GM21825 (cell line): ENCODE results near the gene LOXL1.
A peak's percentile ranks its signal among the peaks of the same experiment; 100 is the strongest.
"Not testable (repeated sequence)": the region's sequence is repeated elsewhere in the genome, so short reads cannot be mapped to it uniquely, and the experiment has no call there.

Source experiments
- ATAC-seq: cut with Tn5 transposase; IDR thresholded peaks from one replicate; pipeline ENCODE4 v1.9.1; 2021; ENCODE audit warnings: mild to moderate bottlenecking, moderate library complexity; ENCODE audit not compliant: unreplicated experiment

Gene LOXL1

DNA sequence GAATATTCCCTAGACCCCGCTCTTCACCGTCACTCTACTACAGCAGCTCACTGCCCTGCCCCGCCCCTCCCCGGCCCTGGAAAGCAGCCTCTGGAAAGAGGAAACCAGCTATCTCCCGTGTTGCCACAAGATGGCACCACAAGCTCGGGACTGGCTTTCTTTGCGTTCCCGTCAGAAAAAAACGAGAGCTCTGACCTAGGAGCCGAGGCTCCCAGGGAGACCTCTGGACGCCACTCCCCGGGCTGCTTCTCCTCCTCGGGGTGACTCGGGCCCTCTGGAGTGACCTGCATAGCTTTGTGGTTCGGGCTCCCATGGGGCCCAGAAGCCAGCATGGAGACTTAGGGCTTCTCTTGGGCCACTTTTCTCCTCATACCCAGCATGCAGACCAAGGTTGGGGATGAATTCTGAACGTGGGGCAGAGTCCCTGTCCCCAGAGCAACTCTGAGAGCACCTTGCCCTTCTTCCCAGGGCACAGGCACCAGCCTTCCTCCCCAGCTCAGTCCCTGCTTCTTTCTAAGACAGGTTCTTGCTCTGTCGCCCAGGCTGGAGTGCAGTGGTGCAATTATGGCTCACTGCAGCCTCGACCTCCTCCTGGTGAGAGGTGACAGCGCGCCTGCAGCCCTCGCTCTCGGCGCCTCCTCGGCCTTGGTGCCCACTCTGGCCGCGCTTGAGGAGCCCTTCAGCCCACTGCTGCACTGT, 46.9 kb downstream of the LOXL1 start:
- peak; percentile 61 for ATAC-seq

DNA sequence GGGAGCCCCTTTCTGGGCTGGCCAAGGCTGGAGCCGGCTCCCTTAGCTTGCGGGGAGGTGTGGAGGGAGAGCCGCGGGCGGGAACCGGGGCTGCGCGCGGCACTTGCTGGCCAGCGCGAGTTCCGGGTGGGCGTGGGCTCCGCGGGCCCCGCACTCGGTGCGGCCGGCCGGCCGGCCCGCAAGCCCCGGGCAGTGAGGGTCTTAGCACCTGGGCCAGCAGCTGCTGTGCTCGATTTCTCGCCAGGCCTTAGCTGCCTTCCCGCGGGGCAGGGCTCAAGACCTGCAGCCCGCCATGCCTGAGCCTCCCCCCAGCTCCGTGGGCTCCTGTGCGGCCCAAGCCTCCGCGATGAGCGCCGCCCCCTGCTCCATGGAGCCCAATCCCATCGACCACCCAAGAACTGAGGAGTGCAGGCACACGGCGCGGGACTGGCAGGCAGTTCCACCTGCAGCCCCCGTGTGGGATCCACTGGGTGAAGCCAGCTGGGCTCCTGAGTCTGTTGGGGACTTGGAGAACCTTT, 47.5 kb downstream of the LOXL1 start:
- ATAC-seq = not testable (repeated sequence)

DNA sequence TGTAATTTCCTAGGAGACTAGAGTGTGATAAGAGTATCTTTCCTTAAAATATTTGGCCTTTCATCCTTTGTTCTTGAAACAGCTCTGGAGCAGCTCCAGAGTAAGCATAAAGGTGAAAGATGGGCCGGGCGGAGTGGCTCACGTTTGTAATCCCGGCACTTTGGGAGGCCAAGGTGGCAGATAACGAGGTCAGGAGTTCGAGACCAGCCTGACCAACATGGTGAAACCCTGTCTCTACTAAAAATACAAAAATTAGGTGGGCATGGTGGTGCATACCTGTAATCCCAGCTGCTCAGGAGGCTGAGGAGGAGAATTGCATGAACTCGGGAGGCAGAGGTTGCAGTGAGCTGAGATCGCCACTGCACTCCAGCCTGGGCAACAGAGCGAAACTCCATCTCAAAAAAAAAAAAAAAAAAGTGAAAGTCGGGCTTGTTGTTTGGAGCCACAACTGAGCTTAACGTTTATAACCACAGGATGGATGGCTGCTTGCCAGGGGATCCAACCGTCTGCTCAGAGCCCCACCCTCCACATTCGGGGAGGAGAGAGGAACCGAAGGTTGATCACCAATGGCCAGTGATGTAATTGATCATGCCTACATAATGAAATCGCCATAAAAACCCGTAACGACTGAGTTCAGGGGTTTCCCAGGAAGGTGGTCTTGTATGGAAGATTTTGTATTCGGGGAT, 49.3 kb downstream of the LOXL1 start:
- ATAC-seq = not testable (repeated sequence)

DNA sequence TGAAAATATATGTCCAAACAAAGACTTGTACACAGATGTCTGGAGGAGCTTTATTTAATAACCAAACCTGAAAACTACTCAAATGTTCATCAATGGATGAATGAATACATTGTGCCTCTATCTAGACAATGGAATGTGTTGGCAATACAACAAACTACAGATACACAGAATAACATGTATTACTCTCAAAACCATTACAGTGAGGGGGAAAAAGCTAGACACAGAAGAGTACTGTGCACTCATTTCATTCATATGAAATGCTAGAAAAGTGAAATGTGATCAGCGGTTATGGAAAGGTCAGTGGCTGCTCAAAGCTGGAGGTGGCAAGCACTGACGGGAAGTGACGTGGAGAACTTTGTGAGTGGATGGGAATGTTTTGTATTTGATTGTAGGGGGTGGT, 52.6 kb downstream of the LOXL1 start:
- no peak for ATAC-seq

DNA sequence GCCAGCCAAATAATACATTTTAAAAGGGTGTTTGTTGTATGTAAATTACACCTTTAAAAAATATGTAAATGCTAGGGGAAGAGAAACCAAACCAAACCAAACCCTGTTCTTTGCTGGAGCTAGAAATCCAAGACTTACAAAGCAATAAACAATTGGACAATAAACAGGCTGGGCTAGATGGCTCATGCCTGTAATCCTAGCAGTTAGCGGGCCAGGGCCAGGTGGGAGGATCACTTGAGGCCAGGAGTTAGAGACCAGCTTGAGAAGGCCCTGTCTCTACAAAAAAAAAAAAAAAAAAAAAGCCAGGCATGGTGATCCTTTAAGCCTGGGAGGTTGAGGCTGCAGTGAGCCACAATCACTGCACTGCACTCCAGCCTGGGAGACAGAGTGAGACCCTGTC, 53.4 kb downstream of the LOXL1 start:
- ATAC-seq = no peak

DNA sequence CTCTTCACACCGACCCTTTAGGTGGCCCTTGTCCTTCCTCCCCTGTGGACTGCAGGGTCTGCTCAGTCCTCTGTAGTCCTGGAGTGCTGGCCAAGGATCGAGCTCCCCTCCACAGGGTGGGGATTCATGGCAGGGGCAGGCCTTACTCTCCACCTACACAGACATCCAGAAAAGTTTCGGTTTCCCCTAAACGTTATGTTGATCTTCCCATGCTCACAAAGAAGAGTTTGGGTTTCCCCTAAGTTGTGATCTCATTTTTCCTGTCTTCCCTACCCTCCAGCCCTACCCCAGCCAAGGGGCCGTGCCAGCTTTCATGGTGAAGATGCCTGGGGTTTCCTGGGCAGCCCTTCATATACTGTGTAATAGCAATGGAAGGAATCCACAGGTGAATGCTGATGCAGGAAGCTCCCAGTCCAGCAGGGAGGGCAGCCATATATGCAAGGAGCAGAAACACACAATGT, 55.5 kb downstream of the LOXL1 start:
- ATAC-seq = no peak

DNA sequence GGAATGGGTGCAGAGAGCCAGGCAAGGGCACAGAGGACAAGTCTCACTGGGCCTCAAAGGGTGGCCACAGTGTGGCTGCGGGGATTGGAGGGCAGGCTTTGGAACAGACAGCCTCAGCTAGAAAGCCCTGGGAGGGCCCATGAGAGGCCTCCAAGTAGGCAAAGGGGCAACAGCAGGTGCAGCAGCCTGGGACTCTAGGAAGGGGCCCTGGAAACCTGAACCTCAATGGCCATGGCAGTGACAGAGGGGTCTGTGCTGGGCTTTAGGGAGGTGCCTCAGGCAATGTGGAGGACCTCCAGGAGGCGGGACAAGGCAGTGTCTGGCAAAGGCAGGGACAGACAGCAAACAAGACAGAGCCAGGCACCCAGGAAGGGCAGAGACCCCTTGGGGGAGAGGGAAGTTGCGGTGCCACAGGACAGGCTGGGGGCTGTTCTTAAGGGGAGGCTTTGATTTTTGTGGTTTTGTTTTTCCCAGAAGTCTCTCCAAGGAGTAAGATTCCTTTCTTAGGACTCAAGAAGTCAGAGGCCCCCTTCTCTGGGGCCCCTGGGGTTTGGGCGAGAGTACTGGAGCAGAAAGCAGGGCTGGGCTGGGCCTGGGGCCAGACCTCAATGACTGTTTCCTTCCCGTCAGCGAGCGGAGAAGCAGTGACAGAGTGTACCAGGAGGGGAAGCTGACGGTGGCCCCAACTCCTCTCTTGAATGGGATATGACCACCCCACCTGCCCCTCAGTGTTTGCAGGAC, 56.1 kb downstream of the LOXL1 start:
- no peak for ATAC-seq

DNA sequence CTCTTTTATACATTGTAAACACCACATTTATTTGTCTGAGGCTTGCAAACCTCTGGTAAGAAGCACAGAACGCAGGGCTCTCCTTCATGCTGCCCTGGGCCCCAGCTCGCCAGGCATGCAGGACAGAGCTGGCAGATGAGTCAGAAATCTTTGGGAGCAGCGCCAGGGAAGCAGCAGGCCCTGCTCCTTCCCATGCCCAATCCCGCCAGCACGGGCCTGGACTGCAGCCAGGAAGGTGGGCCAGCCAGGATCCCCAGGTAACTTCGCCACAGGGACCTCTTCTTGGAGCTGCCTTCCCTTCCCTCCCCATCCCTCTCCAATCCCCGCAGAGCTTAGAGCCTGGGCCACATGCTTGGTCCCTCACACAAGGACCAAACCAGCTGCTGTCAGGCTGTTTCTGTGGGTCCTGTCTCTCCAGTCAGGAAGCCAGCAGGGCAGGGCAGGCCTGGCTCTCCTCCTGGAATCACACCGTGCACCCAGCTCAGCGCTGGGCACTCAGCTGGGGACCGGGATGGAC, 57.0 kb downstream of the LOXL1 start:
- no peak for ATAC-seq

DNA sequence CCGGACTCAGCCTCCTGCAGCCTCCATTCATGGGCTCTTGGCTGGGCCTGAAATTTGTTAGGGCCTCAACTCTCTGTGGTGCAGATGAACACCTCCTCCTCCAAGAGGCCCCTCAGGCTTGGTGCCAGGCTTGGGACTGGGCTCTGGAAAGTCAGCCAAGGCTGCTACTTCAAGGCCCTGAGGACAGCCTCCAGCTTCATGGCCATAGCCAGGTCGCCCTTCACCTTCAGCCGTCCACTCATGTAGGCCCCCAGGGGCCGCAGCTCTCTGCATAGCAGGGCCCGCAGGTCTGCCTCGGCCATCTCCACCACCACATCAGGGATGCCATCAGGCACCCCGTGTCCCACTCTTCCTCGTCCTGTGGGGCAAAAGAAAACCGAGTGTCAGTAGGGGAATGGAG, 57.5 kb downstream of the LOXL1 start:
- ATAC-seq = no peak

DNA sequence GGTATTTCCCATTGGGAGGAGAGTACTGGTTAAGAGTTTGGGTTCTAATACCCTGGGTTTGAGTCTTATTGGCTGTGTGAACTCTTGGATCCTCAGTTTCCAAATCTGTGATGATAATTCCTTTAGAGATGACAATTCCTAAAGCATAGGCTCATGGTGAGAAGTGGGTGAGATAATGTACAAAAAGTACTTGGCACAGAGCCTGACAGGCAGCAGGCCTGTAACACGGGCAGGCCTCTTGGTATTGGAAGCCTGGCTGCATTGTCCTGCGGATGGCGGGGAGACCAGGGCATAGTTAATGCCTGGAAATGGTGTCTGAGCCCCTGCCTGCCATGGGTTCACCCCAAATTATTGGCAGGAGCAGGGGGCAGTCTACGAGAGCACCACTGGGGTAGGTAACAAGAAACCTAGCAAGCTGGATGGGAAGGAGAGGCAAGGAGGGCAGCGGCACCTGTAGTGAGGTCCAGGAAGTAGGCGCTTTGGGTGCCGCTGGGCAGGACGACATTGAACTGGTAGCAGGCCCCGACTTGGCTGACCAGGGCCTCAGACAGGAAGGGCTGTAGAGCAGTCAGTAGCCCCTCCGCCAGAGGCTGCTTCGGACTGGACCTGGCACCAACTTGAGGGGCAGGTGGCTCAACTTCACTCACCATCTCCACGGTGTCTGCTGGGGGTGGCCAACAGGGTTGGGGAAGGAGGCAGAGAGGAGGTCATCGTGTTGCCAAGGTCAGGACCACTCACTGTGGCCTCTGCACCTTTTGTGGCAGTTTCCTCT, 58.1 kb downstream of the LOXL1 start:
- ATAC-seq = no peak

DNA sequence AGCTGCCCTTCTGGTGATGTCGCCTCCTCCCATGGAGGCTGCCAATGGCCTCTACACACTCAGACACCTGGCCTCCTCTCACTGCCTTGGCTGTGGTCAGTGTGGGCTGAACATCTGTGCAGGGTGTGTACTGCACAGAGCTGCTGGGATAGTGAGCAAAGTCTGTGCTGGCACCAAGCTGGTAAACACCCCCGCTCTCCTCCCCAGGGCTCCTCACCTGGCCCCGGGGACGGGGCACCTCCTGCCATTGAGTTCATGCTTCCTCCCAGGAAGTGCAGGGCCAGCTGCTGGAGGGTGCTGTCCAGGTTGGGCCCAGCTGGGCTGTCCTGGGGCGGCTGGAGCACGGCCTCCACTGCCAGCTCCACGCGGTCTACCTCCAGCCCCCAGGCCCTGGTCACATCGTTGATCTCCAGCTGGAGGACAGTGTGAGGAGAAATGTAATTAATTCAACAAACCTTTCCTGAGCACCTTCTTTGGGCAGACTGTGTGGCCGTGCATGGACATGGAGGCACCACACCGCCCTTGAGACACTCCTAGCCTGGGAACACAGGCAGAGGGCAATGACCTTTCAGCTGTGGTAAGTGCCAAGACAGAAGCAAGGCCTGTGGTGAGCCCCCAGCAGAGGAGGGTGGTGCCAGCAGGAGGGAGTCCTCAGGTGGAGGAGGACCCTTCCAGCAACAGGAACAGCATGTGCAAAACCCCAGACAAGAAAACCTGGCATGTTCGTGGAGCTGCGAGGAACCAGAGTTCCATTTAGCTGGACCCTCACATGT, 59.0 kb downstream of the LOXL1 start:
- no peak for ATAC-seq

DNA sequence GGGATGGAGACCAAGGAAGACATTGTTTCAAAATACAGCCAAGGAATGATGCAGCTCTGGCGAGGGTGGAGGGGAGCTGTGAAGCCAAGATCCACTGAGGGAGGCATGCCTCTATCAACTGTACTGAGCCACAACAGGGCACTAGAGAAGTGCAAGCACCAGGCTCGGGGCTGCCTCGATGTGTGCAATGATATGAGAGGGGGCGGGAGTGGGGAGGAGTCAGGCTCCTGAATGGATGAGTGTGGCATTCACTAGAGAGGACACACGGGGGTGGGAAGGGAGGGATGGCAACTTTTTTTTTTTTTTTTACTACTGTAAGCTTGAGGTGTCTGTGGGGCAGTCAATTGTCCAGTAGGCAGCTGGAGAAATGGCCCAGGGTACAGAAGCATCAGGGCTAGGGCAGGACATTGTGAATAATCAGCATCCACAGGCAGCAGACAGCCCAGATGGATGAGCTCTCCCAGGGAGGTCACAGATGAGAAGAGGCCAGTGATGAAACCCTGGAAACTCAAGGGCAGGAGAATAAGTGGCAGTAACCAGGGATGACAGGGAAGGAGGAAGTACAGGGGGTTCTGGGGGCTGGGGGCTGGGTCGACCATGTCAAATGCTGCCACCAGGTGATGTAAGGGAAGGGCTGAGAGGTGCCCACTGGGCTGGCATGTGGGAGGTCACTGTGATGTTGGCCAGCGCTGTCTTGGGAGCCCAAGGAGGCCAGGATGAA, 60.0 kb downstream of the LOXL1 start:
- ATAC-seq = no peak

DNA sequence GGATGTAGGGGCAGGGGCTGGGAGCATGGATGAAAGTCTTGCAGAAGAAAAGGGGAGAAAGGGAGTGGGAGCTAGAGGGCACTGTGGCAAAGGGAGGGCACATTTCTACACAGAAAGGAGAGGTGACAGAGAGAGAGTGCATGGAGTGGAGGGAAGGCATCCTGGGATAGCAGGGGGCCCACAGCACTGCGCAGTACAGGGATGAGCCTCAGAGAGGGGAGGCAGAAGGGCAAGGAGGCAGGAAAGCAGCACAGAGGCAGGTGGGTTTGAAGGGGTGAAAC, 60.5 kb downstream of the LOXL1 start:
- no peak for ATAC-seq

DNA sequence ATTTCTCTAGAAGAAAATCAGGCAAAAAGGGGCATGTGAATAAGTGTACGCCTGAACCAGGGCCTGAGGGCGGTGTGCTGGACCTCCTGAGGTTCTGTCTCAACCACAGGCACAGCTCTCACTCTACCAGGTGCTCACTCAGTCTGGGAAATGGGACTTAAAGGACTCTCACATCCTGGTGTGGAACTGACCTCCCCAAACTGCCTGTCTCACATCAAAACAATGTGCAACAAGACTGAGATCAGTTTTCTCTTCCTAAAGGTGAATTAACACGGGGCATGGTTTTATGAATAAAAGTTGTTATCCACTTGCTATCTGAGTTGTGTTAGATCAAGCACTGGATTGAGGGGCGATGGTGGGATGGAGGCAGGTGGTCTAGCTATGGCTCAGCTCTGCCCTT, 61.0 kb downstream of the LOXL1 start:
- no peak for ATAC-seq

DNA sequence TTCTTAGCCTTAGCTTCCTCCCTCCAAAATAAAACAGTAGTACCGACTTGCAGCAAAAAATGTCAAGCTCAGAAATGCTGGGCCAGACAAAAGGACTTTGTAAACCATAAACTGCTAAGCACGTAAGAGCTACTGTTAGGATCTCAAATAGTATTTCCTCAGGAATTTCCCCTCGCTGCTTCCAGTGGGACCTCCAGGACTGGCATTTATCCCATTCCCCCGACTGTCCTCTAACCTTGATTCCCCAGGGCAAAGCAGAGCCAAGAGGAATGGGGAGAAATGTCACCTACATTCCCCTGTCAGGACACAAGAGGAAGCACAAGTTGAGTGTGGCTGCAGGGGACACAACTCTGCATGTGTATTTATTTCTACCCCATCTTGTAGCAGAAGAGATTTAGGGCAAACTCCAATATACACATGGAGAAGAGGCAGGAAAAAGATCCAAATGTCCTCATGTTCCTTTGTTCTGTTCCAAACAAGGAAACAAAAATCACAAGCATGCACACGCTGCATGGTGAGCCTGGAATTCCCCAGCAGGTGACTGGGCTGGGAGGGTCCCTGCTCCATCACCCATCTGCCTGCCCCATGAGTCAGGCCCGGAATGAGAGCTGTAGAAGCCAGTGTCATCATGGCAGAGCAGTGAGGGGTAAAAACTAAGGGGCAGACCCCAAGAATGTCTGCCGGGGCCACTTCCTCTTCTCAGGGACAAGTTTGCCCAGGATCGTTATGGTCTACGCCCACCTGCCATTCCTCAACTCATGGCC, 61.6 kb downstream of the LOXL1 start:
- ATAC-seq = no peak

DNA sequence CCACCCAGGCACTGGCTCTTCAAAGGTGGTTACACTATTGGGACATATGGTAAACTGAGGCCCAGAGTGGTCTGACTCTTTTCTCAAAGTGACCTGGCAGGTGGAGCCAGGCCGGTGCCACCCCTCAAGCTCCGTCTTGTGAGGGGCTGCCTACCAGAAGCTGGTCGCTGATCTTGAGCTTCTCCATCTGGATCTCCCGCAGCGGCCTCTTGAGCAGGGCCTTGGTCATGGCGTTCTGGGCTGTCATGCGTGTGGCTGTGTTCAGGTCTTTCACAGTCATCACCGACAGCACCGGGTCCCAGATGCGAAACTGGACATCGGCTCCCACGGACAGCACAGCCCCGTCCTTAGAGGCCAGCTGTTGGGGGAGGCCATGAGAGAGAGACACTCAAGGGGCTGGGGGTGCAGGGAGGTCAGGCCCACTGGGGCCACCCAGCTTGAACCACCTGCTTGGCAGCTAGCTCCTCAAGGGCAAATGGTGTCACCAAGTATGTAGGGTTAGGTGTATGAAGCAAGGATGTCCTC, 62.2 kb downstream of the LOXL1 start:
- ATAC-seq = no peak

DNA sequence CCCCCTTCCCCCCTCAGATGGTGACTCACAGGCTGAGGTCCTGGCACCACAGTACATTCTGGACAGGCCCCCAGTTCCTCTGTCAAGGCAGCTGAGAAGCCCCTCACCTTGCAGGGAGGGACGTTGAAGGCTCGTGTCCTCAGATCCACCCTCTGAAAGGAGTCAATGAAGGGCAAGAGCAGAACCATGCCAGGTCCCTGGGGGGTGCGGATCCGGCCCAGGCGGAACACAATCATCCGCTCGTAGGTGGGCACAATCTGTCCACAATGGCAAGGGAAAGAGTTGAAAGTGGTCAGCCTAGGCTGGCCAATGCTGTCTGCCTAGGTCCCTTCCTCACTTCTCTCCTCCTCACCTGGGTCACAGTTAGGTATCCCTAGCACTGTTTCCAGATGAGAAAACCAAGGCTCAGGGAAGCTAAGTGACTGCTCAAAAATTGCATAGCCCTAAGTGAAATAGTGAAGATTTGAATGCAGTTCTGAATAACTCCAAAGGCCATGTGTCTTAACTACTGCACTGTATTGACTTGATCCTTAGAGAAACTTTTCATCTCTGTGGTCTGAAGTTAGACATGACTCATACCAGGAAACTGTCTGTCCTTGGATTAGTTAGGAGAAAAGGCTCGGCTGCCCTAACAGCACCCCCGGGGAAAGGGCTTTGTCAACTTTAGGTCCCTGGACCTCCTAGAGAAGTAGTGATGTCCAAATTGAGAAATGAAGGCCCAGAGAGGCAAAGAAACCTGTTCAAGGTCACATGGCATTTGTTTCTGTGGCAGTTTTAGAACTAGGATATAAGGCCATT, 62.9 kb downstream of the LOXL1 start:
- ATAC-seq = no peak
